Left lung (tissue), 10 donors: Measurements from ENCODE around the gene CARMIL1. TPM values are rescaled to one million over a fixed set of nuclear protein-coding genes. Genes with fewer than 3 reads are reported as not detected.

Experiments
- ATAC-seq: fragments of 200-7000 bp; cut with Tn5 transposase; one replicate; pipeline ENCODE4 v1.9.1; 2020; ENCODE audit warnings: moderate library complexity
- DNase-seq, 4 donors: peaks; one replicate each; pipeline ENCODE4 v3.0.0-alpha.2; 2013 to 2020
- H3K27ac ChIP-seq, 2 donors: fragments of 200-600 bp; sonication (generic) in 1 of 2; one replicate each; pipeline versions ENCODE4 v1.5.0 to v1.8.0; 2020 to 2021
- H3K27me3 ChIP-seq, 2 donors: fragments of 200-600 bp; sonication (generic) in 1 of 2; one replicate each; pipeline versions ENCODE4 v1.5.0 to v1.8.0; 2020 to 2021
- H3K36me3 ChIP-seq, 2 donors: fragments of 200-600 bp; sonication (generic) in 1 of 2; one replicate each; pipeline versions ENCODE4 v1.5.0 to v1.8.0; 2020 to 2021
- H3K4me1 ChIP-seq, 2 donors: fragments of 200-600 bp; one replicate each; pipeline ENCODE4 v1.8.0; 2021
- H3K4me3 ChIP-seq, 2 donors: fragments of 200-600 bp; sonication (generic) in 1 of 2; one replicate each; pipeline versions ENCODE4 v1.5.0 to v1.8.0; 2020 to 2021; ENCODE audit warnings: mild to moderate bottlenecking in 1 of 2
- H3K9me3 ChIP-seq, 2 donors: fragments of 200-600 bp; sonication (generic) in 1 of 2; one replicate each; pipeline versions ENCODE4 v1.5.0 to v1.8.0; 2020 to 2021
- CTCF ChIP-seq, 2 donors: fragments of 200-600 bp; sonication (generic) in 1 of 2; IDR thresholded peaks; one replicate each; pipeline versions ENCODE4 v1.5.0 to v1.8.0; 2021; ENCODE audit warnings: antibody characterized with exemption in 2 of 2
- intact Hi-C, 2 donors: fragments of 100-400 bp; cut with DNase I; formaldehyde crosslinking; loops; one replicate each; pipeline versions ENCODE4 v1.11.2 to v1.14.2; 2022
- polyA plus RNA-seq, 6 donors: library from polyadenylated mRNA; unstranded; fragments of 120-200 nt; gene quantifications; one replicate each; pipeline ENCODE4 v1.2.1, GENCODE V29; 2013; ENCODE audit not compliant: insufficient read length in 6 of 6
- total RNA-seq, 2 donors: library from RNA; stranded (reverse); fragmentation: NEBNext Ultra II Directional; extraction: Animal tissue kit (Norgen Biotek cat#: 25700); gene quantifications; one replicate each; pipeline ENCODE4 v1.2.1, GENCODE V29; 2021
- donor health status: DM: no; HTN: yes; CAD: no.
- donor health status: DM: no; HTN: no; CAD: no.

CARMIL1 gene
- total and polyA plus RNA-seq, 8 donors = 16.4 to 32.8 (median 27.4) TPM

DNA sequence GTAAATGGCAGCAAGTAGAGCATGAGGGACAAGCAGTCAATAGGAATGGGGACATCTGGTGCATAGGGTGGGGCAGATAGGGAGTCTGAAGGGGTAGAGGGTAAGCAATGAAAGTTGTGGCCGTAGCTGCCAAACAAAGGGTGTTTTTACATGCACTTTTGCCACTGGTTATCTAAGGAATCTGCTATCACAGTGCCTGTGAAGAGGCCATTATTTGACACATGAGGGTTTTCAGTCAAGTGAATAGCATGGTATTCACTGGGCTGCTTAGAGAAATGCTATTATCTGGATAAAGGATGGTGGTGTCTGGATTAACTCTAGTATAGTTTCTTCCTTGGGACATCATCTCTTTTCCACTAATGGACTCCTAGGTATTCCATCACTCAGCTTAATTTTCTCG is 118.2 kb downstream of the CARMIL1 start:
- ATAC-seq = no peak
- Histone ChIP-seq H3K9me3 (no peaks in the 10 kb centered on the region), H3K36me3 (no peaks in the 10 kb centered on the region), H3K27ac (no peak overlapping the region), H3K4me1 (no peaks in the 10 kb centered on the region), H3K4me3 (no peak overlapping the region), H3K27me3 (no peaks in the 10 kb centered on the region)
- intact Hi-C loops = no loop called here
- DNase-seq = no peak
- TF ChIP-seq CTCF (IDR thresholded peaks at IDR 0.05) = no peak

- TF ChIP-seq CTCF (IDR thresholded peaks at IDR 0.05) = no peak
- ATAC-seq (no peak), DNase-seq (no peak)
- no peak overlapping the region for H3K4me3 ChIP-seq
- H3K27me3 ChIP-seq = no peaks in the 10 kb centered on the region
- peaks cover 0 to 3% of the 10 kb centered on the region in 2 donors for H3K4me1 ChIP-seq
- H3K27ac ChIP-seq = no peak overlapping the region
- no peaks in the 10 kb centered on the region for H3K36me3 ChIP-seq
- H3K9me3 ChIP-seq = no peaks in the 10 kb centered on the region
- intact Hi-C loops = no loop called here
These were observed 120.7 kb downstream of the CARMIL1 start for GRCh38 chr6:25399885-25400284.

- no peak for TF ChIP-seq CTCF (IDR thresholded peaks at IDR 0.05)
These were observed 122.5 kb downstream of the CARMIL1 start for GRCh38 chr6:25401711-25402110.

DNA sequence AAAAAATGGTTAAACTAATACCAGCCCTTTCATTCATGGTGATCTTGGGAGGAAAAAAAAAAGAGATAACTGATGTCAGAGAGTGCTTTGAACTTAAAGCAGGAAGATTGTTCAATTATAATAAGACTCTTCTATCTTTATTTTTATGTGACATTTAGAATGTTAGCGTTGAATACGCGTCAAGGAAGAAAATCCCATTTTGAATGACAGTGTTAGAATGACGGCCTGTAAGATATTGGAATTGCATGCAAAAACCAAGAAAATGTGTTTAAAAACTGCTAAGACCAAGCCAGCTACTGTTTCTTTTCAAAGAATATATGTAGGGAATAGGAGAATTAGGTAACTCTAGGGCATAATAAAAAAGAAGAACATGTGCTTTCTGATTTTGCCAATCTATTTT is 123.0 kb downstream of the CARMIL1 start:
- Histone ChIP-seq H3K4me3 (no peak overlapping the region), H3K9me3 (no peaks in the 10 kb centered on the region), H3K36me3 (no peaks in the 10 kb centered on the region), H3K27me3 (no peaks in the 10 kb centered on the region), H3K27ac (no peak overlapping the region), H3K4me1 (peaks cover 7 to 17% of the 10 kb centered on the region in 2 donors)
- DNase-seq (no peak), ATAC-seq (no peak)
- intact Hi-C loops = no loop called here
- TF ChIP-seq CTCF (IDR thresholded peaks at IDR 0.05) = no peak

More at GRCh38 chr6:25401711-25402110, 122.5 kb downstream of the CARMIL1 start:
- no peaks in the 10 kb centered on the region for H3K27me3 ChIP-seq
- no peaks in the 10 kb centered on the region for H3K36me3 ChIP-seq
- no peak for DNase-seq
- H3K4me3 ChIP-seq = no peak overlapping the region
- ATAC-seq = no peak
- no peaks in the 10 kb centered on the region for H3K9me3 ChIP-seq
- intact Hi-C loops = no loop called here
- H3K4me1 ChIP-seq = peaks cover 7 to 17% of the 10 kb centered on the region in 2 donors
- H3K27ac ChIP-seq = no peak overlapping the region

- no peaks in the 10 kb centered on the region for H3K27me3 ChIP-seq
- intact Hi-C loops = no loop called here
- no peak for ATAC-seq
- no peak overlapping the region for H3K27ac ChIP-seq
- no peak overlapping the region for H3K4me3 ChIP-seq
- no peaks in the 10 kb centered on the region for H3K36me3 ChIP-seq
- no peak for DNase-seq
- no peak for TF ChIP-seq CTCF (IDR thresholded peaks at IDR 0.05)
- no peaks in the 10 kb centered on the region for H3K9me3 ChIP-seq
- peaks cover 7 to 17% of the 10 kb centered on the region in 2 donors for H3K4me1 ChIP-seq
These were observed 124.0 kb downstream of the CARMIL1 start for GRCh38 chr6:25403150-25403549.
